ACC112 (cell line): Measurements from ENCODE around the gene DNM3.

ENCODE experiments used
- H2AFZ ChIP-seq: fragments of 200-600 bp; sonication (generic); one replicate; pipeline ENCODE4 v1.6.0; 2017; ENCODE audit warnings: antibody characterized with exemption, low read length; ENCODE audit not compliant: unreplicated experiment
- H3K27ac ChIP-seq: fragments of 200-600 bp; sonication (generic); 2 replicates; pipeline ENCODE4 v1.5.1; 2014; ENCODE audit warnings: low read depth, mild to moderate bottlenecking, antibody characterized with exemption, low read length, moderate library complexity
- H3K27me3 ChIP-seq: fragments of 200-600 bp; sonication (generic); 2 replicates; pipeline ENCODE4 v1.6.1; 2014; ENCODE audit warnings: mild to moderate bottlenecking, antibody characterized with exemption, low read length, moderate library complexity, mixed read lengths; ENCODE audit not compliant: insufficient read depth
- H3K36me3 ChIP-seq: fragments of 200-600 bp; sonication (generic); 2 replicates; pipeline ENCODE4 v1.6.1; 2016; ENCODE audit warnings: mild to moderate bottlenecking, antibody characterized with exemption, low read length, moderate library complexity, mixed read lengths; ENCODE audit not compliant: insufficient read depth
- H3K4me1 ChIP-seq: fragments of 200-600 bp; sonication (generic); one replicate; pipeline ENCODE4 v1.6.1; 2016; ENCODE audit warnings: low read length, mixed read lengths; ENCODE audit not compliant: insufficient read depth, unreplicated experiment, control insufficient read depth
- H3K4me3 ChIP-seq: fragments of 200-600 bp; sonication (generic); 2 replicates; pipeline ENCODE4 v1.5.1; 2014; ENCODE audit warnings: mild to moderate bottlenecking, low read depth, low read length
- H3K79me2 ChIP-seq: fragments of 200-600 bp; sonication (generic); one replicate; pipeline ENCODE4 v1.6.0; 2016; ENCODE audit warnings: low read length; ENCODE audit not compliant: control insufficient read depth, unreplicated experiment, insufficient read depth

DNM3 gene

GRCh38 chr1:172404121-172404520 is 562.8 kb downstream of the DNM3 start:
- H3K27me3 ChIP-seq, result no peaks in the 10 kb centered on the region
- no peaks in the 10 kb centered on the region for H3K79me2 ChIP-seq
- peaks cover 13% of the 10 kb centered on the region for H3K4me1 ChIP-seq
- no peak overlapping the region for H3K27ac ChIP-seq
- no peak overlapping the region for H3K4me3 ChIP-seq
- no peaks in the 10 kb centered on the region for H3K36me3 ChIP-seq
- no peak overlapping the region for H2AFZ ChIP-seq

- Histone ChIP-seq H3K79me2 (no peaks in the 10 kb centered on the region), H2AFZ (no peak overlapping the region), H3K27me3 (no peaks in the 10 kb centered on the region), H3K36me3 (no peaks in the 10 kb centered on the region), H3K27ac (no peak overlapping the region), H3K4me1 (peaks cover 4% of the 10 kb centered on the region), H3K4me3 (no peak overlapping the region)
Observed at GRCh38 chr1:172405912-172406311, 564.6 kb downstream of the DNM3 start.

GRCh38 chr1:172406968-172407367 is 565.7 kb downstream of the DNM3 start:
- no peak overlapping the region for H2AFZ ChIP-seq
- H3K4me1 ChIP-seq, result peaks cover 4% of the 10 kb centered on the region
- no peak overlapping the region for H3K27ac ChIP-seq
- H3K4me3 ChIP-seq, result no peak overlapping the region
- H3K36me3 ChIP-seq, result no peaks in the 10 kb centered on the region
- no peaks in the 10 kb centered on the region for H3K79me2 ChIP-seq
- no peaks in the 10 kb centered on the region for H3K27me3 ChIP-seq

GRCh38 chr1:172408958-172409357 is 567.7 kb downstream of the DNM3 start:
- H3K4me3 ChIP-seq, result no peak overlapping the region
- H3K79me2 ChIP-seq, result no peaks in the 10 kb centered on the region
- no peak overlapping the region for H3K27ac ChIP-seq
- H3K36me3 ChIP-seq, result no peaks in the 10 kb centered on the region
- H2AFZ ChIP-seq, result no peak overlapping the region
- no peaks in the 10 kb centered on the region for H3K27me3 ChIP-seq
- H3K4me1 ChIP-seq, result peaks cover 4% of the 10 kb centered on the region

GRCh38 chr1:172410027-172410426 is 568.7 kb downstream of the DNM3 start:
- Histone ChIP-seq H2AFZ (no peak overlapping the region), H3K36me3 (no peaks in the 10 kb centered on the region), H3K27ac (no peak overlapping the region), H3K4me1 (peaks cover 4% of the 10 kb centered on the region), H3K4me3 (no peak overlapping the region), H3K27me3 (no peaks in the 10 kb centered on the region), H3K79me2 (no peaks in the 10 kb centered on the region)

- Histone ChIP-seq H3K27me3 (no peaks in the 10 kb centered on the region), H3K4me3 (no peak overlapping the region), H3K36me3 (no peaks in the 10 kb centered on the region), H3K79me2 (no peaks in the 10 kb centered on the region), H3K4me1 (no peaks in the 10 kb centered on the region), H3K27ac (no peak overlapping the region), H2AFZ (no peak overlapping the region)
Observed at GRCh38 chr1:172411791-172412338, 570.6 kb downstream of the DNM3 start.

DNA sequence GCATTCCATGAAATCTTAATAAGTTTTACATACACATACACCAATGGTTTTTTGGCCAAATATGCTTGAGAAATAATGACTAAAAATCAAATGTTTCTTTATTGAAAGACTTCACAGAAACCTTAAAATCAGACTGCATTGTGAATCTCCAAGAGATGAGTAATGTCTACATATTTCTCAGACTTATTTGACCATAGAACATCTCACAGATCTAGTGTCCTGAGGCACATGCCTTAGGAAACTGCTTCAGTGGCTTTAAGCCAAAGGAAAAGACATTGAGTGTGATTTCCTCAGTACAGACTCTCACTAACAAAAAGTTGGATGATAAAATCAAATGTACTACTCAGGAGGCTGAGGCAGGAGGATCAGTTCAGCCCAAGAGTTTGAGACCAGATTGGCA is 573.0 kb downstream of the DNM3 start:
- Histone ChIP-seq H2AFZ (no peak overlapping the region), H3K4me3 (no peak overlapping the region), H3K27ac (no peak overlapping the region), H3K4me1 (no peaks in the 10 kb centered on the region), H3K27me3 (no peaks in the 10 kb centered on the region), H3K36me3 (no peaks in the 10 kb centered on the region), H3K79me2 (no peaks in the 10 kb centered on the region)

DNA sequence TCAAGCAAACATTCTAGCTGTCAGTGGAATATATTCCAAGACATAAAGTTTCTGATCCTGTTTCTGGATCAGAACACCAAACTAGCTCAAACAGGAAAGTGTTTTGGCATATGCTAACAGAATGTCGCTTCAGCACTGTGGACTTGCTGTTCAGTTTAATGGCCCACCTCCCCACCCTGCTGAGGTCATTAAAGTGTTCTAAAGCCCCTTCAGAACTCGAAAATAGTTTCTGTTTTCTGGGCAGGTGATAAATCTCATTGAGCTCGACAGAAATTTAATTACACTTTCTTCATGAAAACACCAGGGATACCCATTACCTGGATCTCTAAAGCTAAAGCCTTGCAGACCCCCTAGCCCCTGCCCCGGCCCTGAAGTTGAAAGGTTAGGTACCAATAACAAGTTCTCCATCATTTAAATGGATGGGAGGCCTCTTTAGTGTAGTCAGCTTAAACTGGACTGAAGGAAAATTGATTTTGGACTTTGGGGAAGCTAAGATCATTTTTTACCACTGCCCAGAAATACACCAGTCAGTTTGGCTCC is 575.3 kb downstream of the DNM3 start:
- Histone ChIP-seq H3K4me1 (no peaks in the 10 kb centered on the region), H3K36me3 (no peaks in the 10 kb centered on the region), H3K4me3 (no peak overlapping the region), H2AFZ (no peak overlapping the region), H3K27ac (no peak overlapping the region), H3K27me3 (no peaks in the 10 kb centered on the region), H3K79me2 (no peaks in the 10 kb centered on the region)

GRCh38 chr1:172417557-172417956 is 576.3 kb downstream of the DNM3 start:
- H3K27me3 ChIP-seq, result no peaks in the 10 kb centered on the region
- H3K4me1 ChIP-seq, result no peaks in the 10 kb centered on the region
- H2AFZ ChIP-seq, result no peak overlapping the region
- no peak overlapping the region for H3K27ac ChIP-seq
- no peaks in the 10 kb centered on the region for H3K79me2 ChIP-seq
- H3K36me3 ChIP-seq, result no peaks in the 10 kb centered on the region
- H3K4me3 ChIP-seq, result no peak overlapping the region

DNA sequence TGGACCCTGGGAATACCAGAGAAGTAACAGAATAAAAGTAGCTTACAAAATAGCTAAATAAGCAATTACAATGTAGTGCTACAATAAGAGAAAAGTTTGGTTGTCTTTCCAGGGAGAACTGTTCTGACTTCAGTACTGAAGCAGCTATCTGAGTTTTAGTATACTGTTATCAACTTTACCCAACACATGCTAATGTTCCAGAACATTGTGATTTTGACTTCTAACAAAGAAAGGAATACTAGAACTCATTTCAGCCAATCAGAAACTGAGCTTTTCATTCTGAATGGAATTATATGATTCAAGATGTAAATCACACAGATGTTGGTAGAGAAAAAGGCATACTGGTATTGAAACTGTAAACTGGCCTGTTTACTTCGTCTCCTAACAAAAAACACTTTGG is 579.1 kb downstream of the DNM3 start, which contains the start of gene C1orf105:
C1orf105 (plus strand) TSS at position 301 of the 400 bp plus-strand sequence. CDS start 201 bp downstream, outside the sequence.
- Histone ChIP-seq H3K79me2 (no peaks in the 10 kb centered on the region), H3K27me3 (no peaks in the 10 kb centered on the region), H3K27ac (no peak within 1 kb of the TSS), H2AFZ (no peak within 1 kb of the TSS), H3K4me1 (no peaks in the 10 kb centered on the region), H3K4me3 (no peak within 1 kb of the TSS), H3K36me3 (no peaks in the 10 kb centered on the region)

DNA sequence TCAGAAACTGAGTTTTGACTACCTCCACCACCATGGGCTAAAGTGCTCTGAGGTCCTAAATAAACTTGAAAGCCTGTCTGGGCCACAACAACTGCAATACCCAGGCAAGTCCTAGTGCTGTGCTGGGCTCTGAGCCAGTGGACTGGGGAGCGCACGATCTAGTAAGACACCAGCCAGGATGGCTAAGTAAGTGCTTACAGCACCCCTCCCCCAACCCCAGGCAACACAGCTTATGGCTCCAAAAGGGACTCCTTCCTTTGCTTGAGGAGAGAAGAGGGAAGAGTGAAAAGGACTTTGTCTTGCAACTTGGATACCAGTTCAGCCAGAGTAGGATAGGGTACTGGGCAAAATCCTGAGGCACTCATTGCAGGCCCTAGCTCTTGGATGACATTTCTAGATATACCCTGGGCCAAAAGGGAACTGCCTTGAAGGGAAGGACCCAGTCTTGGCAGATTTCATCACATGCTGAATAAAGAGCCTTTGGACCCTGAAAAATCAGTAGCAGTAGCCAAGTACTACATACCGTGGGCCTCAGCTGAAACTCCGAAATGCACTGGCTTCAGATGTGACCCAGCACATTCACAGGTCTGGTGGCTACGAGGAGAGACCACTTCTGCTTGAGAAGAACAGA is 580.8 kb downstream of the DNM3 start:
- Histone ChIP-seq H3K4me3 (no peak overlapping the region), H3K79me2 (no peaks in the 10 kb centered on the region), H3K27me3 (no peaks in the 10 kb centered on the region), H3K36me3 (no peaks in the 10 kb centered on the region), H3K4me1 (no peaks in the 10 kb centered on the region), H3K27ac (no peak overlapping the region), H2AFZ (no peak overlapping the region)
